Measurements from ENCODE around the gene LYST.
"Not testable (repeated sequence)": the region's sequence is repeated elsewhere in the genome, so short reads cannot be mapped to it uniquely, and the experiment has no call there.

The LYST gene

DNA sequence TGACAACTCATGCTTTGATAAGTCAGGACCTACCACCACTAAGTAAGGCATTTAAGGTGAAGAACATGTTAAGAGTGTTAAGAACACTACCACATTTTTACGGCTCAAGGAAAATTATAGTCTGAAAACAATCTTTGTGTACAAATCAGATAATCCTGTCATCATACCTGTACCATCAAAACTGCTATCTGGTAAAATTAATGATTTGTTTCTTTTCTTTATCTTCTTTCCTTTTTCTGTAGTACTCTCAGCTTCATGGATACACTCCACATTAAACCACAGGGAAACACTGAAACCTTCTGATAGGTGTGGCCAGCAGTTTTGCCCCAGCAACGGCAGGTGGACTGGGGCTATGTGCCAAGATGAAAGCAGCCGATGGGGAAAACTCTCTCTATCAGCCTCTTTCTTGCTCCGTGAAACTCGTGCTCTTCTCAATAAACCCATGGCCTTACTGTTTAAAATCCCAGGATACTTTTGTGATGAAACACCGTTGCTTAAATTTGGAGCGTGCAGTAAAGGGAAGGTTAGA is 75.1 kb downstream of the LYST start:
- TF ChIP-seq, protein P1, sequence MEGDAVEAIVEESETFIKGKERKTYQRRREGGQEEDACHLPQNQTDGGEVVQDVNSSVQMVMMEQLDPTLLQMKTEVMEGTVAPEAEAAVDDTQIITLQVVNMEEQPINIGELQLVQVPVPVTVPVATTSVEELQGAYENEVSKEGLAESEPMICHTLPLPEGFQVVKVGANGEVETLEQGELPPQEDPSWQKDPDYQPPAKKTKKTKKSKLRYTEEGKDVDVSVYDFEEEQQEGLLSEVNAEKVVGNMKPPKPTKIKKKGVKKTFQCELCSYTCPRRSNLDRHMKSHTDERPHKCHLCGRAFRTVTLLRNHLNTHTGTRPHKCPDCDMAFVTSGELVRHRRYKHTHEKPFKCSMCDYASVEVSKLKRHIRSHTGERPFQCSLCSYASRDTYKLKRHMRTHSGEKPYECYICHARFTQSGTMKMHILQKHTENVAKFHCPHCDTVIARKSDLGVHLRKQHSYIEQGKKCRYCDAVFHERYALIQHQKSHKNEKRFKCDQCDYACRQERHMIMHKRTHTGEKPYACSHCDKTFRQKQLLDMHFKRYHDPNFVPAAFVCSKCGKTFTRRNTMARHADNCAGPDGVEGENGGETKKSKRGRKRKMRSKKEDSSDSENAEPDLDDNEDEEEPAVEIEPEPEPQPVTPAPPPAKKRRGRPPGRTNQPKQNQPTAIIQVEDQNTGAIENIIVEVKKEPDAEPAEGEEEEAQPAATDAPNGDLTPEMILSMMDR (IDR thresholded peaks at IDR 0.05; ENCODE audit: extremely low read depth, missing control alignments): no peak
- no peak for DNase-seq (ENCODE audit: low spot score)

- no peak for DNase-seq (ENCODE audit: low spot score)
- TF ChIP-seq, protein P1 (IDR thresholded peaks at IDR 0.05; ENCODE audit: extremely low read depth, missing control alignments): no peak
These were observed 76.6 kb downstream of the LYST start for GRCh38 chr1:235790123-235790522.

DNA sequence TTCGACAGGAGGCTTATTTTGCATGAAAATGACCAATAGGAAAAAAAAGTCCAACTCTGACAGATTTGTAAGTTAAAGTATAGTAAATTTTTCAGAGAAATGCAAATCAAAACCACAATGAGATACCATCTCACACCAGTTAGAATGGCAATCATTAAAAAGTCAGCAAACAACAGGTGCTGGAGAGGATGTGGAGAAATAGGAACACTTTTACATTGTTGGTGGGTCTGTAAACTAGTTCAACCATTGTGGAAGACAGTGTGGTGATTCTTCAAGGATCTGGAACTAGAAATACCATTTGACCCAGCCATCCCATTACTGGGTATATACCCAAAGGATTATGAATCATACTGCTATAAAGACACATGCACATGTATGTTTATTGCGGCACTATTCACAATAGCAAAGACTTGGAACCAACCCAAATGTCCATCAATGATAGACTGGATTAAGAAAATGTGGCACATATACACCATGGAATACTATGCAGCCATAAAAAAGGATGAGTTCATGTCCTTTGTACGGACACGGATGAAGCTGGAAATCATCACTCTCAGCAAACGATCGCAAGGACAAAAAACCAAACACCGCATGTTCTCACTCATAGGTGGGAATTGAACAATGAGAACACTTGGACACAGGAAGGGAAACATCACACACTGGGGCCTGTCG is 80.3 kb downstream of the LYST start:
- not testable (repeated sequence) for DNase-seq (ENCODE audit: low spot score)

GRCh38 chr1:235784950-235785349 is 81.8 kb downstream of the LYST start:
- TF ChIP-seq, protein P1 (IDR thresholded peaks at IDR 0.05; ENCODE audit: extremely low read depth, missing control alignments): no peak
- DNase-seq (ENCODE audit: low spot score): no peak

DNA sequence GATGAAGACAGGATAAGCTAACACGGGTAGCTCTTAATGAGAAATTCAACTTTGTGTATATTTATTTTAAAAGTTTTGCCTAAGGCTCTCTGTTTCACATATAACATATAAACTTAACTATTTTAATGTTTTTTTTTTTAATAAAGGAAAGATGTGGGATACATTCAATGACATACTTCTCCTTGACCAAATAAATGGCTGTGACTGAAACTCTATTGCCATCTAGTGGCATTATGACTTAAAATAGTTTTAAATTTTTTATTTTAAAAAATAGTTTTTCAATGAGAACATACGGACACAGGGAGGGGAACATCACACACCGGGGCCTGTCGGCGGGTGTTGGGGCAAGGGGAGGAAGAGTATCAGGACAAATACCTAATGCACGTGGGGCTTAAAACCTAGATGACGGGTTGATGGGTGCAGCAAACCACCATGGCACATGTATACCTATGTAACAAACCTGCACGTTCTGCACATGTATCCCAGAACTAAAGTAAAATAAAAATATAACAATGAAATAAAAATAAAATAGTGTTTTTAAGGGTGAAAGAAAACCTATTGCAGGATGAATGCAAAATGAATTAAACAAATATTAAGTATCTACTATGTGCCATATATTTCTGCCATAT is 83.4 kb downstream of the LYST start:
- no peak for DNase-seq (ENCODE audit: low spot score)
- TF ChIP-seq, protein P1 (IDR thresholded peaks at IDR 0.05; ENCODE audit: extremely low read depth, missing control alignments): no peak

DNA sequence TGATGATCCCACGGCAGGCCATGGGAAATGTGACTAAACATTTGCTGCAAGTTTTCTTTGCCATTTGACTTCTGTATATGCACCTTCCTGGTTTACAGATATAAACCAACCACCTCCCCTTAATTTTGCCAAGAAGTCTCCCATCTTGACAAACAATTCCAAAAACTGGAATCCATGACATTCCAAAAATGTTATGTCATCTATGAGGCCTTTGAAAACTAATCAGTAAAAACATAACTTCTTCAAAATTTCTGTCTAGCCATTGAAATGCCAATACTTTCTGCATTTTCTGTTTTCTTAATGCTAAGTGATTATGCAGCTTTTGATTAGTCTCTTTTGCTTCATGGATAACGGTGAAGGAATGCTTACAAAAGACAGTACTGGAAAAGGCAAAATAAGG is 84.1 kb downstream of the LYST start:
- no peak for DNase-seq (ENCODE audit: low spot score)
- TF ChIP-seq, protein P1 (IDR thresholded peaks at IDR 0.05; ENCODE audit: extremely low read depth, missing control alignments): no peak

GRCh38 chr1:235781807-235782206 is 84.9 kb downstream of the LYST start:
- TF ChIP-seq, protein P1 (IDR thresholded peaks at IDR 0.05; ENCODE audit: extremely low read depth, missing control alignments): no peak
- DNase-seq (ENCODE audit: low spot score): no peak

All from GM20000 (cell line).